ENCODE data around the gene ACTL6A.
A peak's percentile ranks its signal among the peaks of the same experiment; 100 is the strongest.

The ACTL6A gene

DNA sequence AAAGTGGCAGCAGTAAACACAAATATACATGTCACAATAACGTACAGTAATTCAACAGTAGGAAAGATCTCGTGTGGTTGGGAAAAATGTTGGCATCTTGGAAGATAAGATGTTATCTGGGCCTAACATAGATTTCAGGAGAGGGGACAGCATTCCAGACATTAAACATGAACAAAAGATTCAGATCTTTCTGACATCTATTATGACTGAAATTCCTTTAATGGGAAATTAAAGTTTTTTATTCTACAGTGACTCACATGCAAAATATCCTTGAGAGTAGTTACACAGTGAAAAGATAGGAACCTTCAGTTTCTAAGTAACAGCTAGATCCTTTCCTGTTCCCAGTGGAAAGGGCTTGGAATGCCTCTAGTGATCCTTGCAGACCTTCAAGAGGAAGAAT, 51.1 kb downstream of the ACTL6A start:
- H3K9me3 Mint-ChIP-seq = no peaks in the 10 kb centered on the region
- H3K4me1 Mint-ChIP-seq = peaks cover 30% of the 10 kb centered on the region
- no peak for ATAC-seq
- H3K4me3 Mint-ChIP-seq = no peak overlapping the region
- no peaks in the 10 kb centered on the region for H3K27me3 Mint-ChIP-seq
- H3K36me3 Mint-ChIP-seq = peaks cover 27% of the 10 kb centered on the region
- H3K27ac Mint-ChIP-seq = no peak overlapping the region

DNA sequence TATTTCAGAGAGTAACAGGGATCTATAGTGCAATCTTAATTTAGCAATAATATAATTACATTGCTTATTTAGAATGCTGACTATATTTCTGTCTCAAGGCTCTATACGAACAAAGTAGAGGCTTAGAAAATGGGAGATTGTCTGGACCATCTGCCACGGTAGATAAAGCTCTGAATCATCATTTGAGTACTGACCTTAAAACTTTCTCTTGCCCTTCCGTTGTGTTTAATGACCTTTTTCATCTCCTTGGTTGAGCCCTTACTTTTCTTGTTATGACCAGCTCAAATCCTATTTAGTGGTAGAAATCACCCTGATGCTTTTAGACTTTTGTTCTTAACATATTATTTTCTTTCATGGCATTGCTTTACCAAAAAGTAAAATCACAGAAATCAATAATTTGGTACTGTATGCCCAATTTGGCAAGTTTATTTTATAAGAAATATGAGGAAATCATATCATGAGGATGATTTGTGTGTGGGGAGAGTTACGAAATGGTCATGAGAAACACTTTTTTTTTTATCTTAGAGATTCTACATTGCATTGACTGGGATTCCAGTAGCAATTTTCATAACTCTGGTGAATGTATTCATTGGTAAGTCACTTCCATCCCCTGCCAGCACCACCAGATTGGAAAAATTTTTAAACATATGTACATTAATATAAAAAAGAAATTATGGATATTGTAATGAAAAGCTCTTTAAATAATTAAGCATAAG, 52.9 kb downstream of the ACTL6A start:
- Mint-ChIP-seq H3K4me3 (no peak overlapping the region), H3K36me3 (peaks cover 34% of the 10 kb centered on the region), H3K9me3 (no peaks in the 10 kb centered on the region), H3K4me1 (peaks cover 14% of the 10 kb centered on the region), H3K27ac (no peak overlapping the region), H3K27me3 (no peaks in the 10 kb centered on the region)
- no peak for ATAC-seq

DNA sequence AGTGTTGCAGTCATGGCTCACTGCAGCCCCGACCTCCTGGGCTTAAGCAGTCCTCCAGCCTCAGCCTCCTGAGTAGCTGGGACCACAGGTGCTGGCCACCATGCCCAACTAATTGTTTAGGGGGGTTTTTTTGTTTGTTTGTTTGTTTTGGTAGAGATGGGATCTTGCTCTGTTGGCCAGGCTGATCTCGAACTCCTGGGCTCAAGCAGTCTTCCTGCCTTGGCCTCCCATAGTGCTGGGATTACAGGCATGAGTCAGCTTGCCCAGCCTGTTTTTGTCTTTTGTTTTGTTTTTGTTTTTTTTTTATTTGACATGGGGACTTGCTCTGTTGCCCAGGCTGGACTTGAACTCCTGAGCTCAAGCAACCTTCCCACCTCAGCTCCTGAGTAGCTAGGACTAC, 59.3 kb downstream of the ACTL6A start:
- Mint-ChIP-seq H3K9me3 (no peaks in the 10 kb centered on the region), H3K4me3 (no peak overlapping the region), H3K4me1 (no peaks in the 10 kb centered on the region), H3K36me3 (peaks cover 65% of the 10 kb centered on the region), H3K27ac (no peak overlapping the region), H3K27me3 (no peaks in the 10 kb centered on the region)
- no peak for ATAC-seq

- peaks cover 62% of the 10 kb centered on the region for H3K36me3 Mint-ChIP-seq
- H3K9me3 Mint-ChIP-seq = no peaks in the 10 kb centered on the region
- no peak overlapping the region for H3K4me3 Mint-ChIP-seq
- ATAC-seq = no peak
- no peak overlapping the region for H3K27ac Mint-ChIP-seq
- H3K27me3 Mint-ChIP-seq = no peaks in the 10 kb centered on the region
- no peaks in the 10 kb centered on the region for H3K4me1 Mint-ChIP-seq
Measured at GRCh38 chr3:179624451-179624850, 61.7 kb downstream of the ACTL6A start.

DNA sequence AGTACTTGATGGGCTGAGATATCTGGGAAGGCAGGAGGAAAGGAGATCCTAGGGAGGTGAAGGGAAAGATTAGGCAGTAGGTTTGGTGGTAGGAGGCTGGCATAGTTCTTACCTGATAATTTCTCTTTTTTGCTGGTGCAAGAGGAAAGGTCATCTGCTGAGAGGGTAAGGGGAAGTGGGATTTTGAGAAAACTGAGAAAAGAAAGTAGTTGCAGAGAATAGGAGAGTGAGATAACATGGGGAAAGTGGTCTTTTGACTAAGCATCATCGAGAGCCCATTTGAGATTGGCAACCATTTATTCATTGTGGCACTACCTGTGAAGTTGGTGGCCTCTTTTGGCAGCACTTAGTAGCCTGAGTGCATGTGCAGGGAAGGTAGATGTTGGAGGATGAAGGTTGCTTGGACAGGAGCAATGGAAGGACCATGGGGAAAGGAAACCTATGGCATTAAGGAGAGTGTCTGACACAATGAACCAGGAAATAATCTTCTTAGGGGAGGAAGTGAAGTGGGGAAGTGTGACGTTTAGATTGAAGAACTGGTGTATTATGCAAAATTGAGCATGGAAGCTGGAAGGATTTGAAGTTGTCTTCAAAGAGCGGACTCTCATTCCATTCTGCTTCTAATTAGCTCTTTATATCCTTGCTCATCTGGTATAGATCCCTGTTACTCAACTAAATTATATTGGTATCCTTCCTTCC, 68.2 kb downstream of the ACTL6A start:
- no peaks in the 10 kb centered on the region for H3K9me3 Mint-ChIP-seq
- no peaks in the 10 kb centered on the region for H3K27me3 Mint-ChIP-seq
- peak; percentile 76 for ATAC-seq
- H3K27ac Mint-ChIP-seq = no peak overlapping the region
- H3K36me3 Mint-ChIP-seq = peaks cover 9% of the 10 kb centered on the region
- H3K4me3 Mint-ChIP-seq = no peak overlapping the region
- H3K4me1 Mint-ChIP-seq = no peaks in the 10 kb centered on the region
